Spleen (tissue), 7 donors: ENCODE results near the gene LAMP2.

Experiments
- POLR2A ChIP-seq, 3 donors: fragments of 450-650 bp; IDR thresholded peaks; one replicate each; pipeline ENCODE4 v1.5.1; 2017; ENCODE audit warnings: antibody characterized with exemption in 3 of 3, mild to moderate bottlenecking in 1 of 3
- TF ChIP-seq, protein P1 (sequence below), 11 experiments: fragments of 200-600 bp in 7 of 11; fragments of 450-650 bp in 4 of 11; sonication (generic) in 4 of 11; IDR thresholded peaks in 8 of 11; conservative IDR thresholded peaks in 3 of 11; 1 replicate in 7 of 11; 2 replicates in 4 of 11; pipeline versions ENCODE4 v1.4.0 to v1.8.0; 2016 to 2021; ENCODE audit warnings: antibody characterized with exemption in 11 of 11, inconsistent platforms in 4 of 11, mild to moderate bottlenecking in 1 of 11
- donor health status: DM: no; HTN: no; CAD: no; lungs with moderate emphysema.
- donor health status: DM: no; HTN: no; CAD: no.
- donor health status: DM: no; HTN: no; CAD: no.

DNA sequence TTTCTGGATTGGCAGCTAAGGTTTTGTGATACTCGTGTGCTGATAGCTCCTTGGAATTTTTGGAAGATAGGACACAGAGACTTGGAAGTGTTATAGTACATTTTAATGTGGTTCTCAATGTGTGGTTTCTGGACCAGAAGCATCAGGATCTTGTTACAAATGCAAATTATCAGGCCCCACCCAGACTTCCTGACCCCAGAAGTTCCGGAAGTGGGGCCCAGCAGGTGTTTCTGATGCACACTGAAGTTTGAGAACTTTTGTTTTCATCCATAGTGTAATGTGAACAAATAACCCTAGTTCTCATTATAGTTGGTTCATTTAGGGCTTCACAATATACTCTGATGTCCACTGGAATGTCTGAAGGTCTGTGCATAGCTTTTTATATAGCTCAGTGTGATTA, 49.6 kb downstream of the LAMP2 start:
- TF ChIP-seq, protein P1, sequence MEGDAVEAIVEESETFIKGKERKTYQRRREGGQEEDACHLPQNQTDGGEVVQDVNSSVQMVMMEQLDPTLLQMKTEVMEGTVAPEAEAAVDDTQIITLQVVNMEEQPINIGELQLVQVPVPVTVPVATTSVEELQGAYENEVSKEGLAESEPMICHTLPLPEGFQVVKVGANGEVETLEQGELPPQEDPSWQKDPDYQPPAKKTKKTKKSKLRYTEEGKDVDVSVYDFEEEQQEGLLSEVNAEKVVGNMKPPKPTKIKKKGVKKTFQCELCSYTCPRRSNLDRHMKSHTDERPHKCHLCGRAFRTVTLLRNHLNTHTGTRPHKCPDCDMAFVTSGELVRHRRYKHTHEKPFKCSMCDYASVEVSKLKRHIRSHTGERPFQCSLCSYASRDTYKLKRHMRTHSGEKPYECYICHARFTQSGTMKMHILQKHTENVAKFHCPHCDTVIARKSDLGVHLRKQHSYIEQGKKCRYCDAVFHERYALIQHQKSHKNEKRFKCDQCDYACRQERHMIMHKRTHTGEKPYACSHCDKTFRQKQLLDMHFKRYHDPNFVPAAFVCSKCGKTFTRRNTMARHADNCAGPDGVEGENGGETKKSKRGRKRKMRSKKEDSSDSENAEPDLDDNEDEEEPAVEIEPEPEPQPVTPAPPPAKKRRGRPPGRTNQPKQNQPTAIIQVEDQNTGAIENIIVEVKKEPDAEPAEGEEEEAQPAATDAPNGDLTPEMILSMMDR (IDR thresholded peaks at IDR 0.05 in 8 of 11, conservative IDR thresholded peaks at IDR 0.05 in 3 of 11), result no peak
- TF ChIP-seq POLR2A (IDR thresholded peaks at IDR 0.05), result no peak
